Measurements from ENCODE around the gene EYA2.

The EYA2 gene

GRCh38 chr20:47217482-47218446, 323.1 kb downstream of the EYA2 start:
- POLR2A ChIA-PET = no interaction called here
- no peak for DNase-seq (ENCODE audit: extremely low spot score)
- no peak for TF ChIP-seq NFRKB (IDR thresholded peaks at IDR 0.05)
- no peak for TF ChIP-seq L3MBTL2 (conservative IDR thresholded peaks at IDR 0.05)
- TF ChIP-seq FOXK2 (IDR thresholded peaks at IDR 0.05) = no peak
- no peak for TF ChIP-seq BHLHE40 (IDR thresholded peaks at IDR 0.05; ENCODE audit: borderline replicate concordance)
- TF ChIP-seq PKNOX1 (IDR thresholded peaks at IDR 0.05) = no peak
- TF ChIP-seq FOXA1 (IDR thresholded peaks at IDR 0.05) = no peak
- TF ChIP-seq ARNT (IDR thresholded peaks at IDR 0.05) = no peak
- no peak for TF ChIP-seq SP1 (IDR thresholded peaks at IDR 0.05)
- CTCF ChIA-PET = interaction anchor here (0.6 to 2.0 kb wide), 2 partner anchors 12 to 290 kb away, joined by 3 to 5 read pairs; no protein-coding TSS in a partner anchor

- peak; percentile 71 for DNase-seq (ENCODE audit: extremely low spot score)
- ChIA-PET POLR2A (no interaction called here), CTCF (interaction anchor here (0.6 to 1.5 kb wide), 3 partner anchors 103 to 176 kb away, joined by 3 to 5 read pairs (median 4); no protein-coding TSS in a partner anchor)
- TF ChIP-seq L3MBTL2 (conservative IDR thresholded peaks at IDR 0.05) (no peak), PKNOX1 (IDR thresholded peaks at IDR 0.05) (no peak), ZNF384 (IDR thresholded peaks at IDR 0.05) (no peak), LEF1 (IDR thresholded peaks at IDR 0.05; ENCODE audit: borderline replicate concordance) (no peak), FOXM1 (IDR thresholded peaks at IDR 0.05; ENCODE audit: borderline replicate concordance) (no peak), NFRKB (IDR thresholded peaks at IDR 0.05) (no peak), HDGF (IDR thresholded peaks at IDR 0.05; ENCODE audit: borderline replicate concordance) (no peak), BHLHE40 (IDR thresholded peaks at IDR 0.05; ENCODE audit: borderline replicate concordance) (no peak), FOXK2 (IDR thresholded peaks at IDR 0.05) (no peak), SP1 (IDR thresholded peaks at IDR 0.05) (no peak), ARNT (IDR thresholded peaks at IDR 0.05) (no peak), ELF4 (IDR thresholded peaks at IDR 0.05) (no peak), TARDBP (IDR thresholded peaks at IDR 0.05) (no peak), CTBP1 (IDR thresholded peaks at IDR 0.05; ENCODE audit: borderline replicate concordance) (no peak)
Observed at GRCh38 chr20:47220161-47220582, 325.5 kb downstream of the EYA2 start.

GRCh38 chr20:47221036-47221625, 326.5 kb downstream of the EYA2 start:
- no peak for DNase-seq (ENCODE audit: extremely low spot score)
- CTCF ChIA-PET = interaction anchor here (0.6 to 1.5 kb wide), 2 partner anchors 117 to 163 kb away, joined by 3 to 5 read pairs; no protein-coding TSS in a partner anchor
- POLR2A ChIA-PET = no interaction called here
- TF ChIP-seq PKNOX1 (IDR thresholded peaks at IDR 0.05) = no peak
- TF ChIP-seq HDGF (IDR thresholded peaks at IDR 0.05; ENCODE audit: borderline replicate concordance) = no peak
- TF ChIP-seq TARDBP (IDR thresholded peaks at IDR 0.05) = no peak
- TF ChIP-seq BHLHE40 (IDR thresholded peaks at IDR 0.05; ENCODE audit: borderline replicate concordance) = no peak
- TF ChIP-seq LEF1 (IDR thresholded peaks at IDR 0.05; ENCODE audit: borderline replicate concordance) = no peak
- no peak for TF ChIP-seq ZNF384 (IDR thresholded peaks at IDR 0.05)
- TF ChIP-seq ELF4 (IDR thresholded peaks at IDR 0.05) = no peak
- TF ChIP-seq FOXM1 (IDR thresholded peaks at IDR 0.05; ENCODE audit: borderline replicate concordance) = no peak
- TF ChIP-seq SP1 (IDR thresholded peaks at IDR 0.05) = no peak
- no peak for TF ChIP-seq FOXK2 (IDR thresholded peaks at IDR 0.05)
- no peak for TF ChIP-seq NFRKB (IDR thresholded peaks at IDR 0.05)
- no peak for TF ChIP-seq FOXA1 (IDR thresholded peaks at IDR 0.05)
- TF ChIP-seq ARNT (IDR thresholded peaks at IDR 0.05) = no peak

- no peak for DNase-seq (ENCODE audit: extremely low spot score)
- ChIA-PET POLR2A (no interaction called here), CTCF (no interaction called here)
- TF ChIP-seq CTBP1 (IDR thresholded peaks at IDR 0.05; ENCODE audit: borderline replicate concordance) (no peak), FOXK2 (IDR thresholded peaks at IDR 0.05) (no peak), SUZ12 (IDR thresholded peaks at IDR 0.05) (no peak), ELF4 (IDR thresholded peaks at IDR 0.05) (no peak), FOXA1 (IDR thresholded peaks at IDR 0.05) (no peak), SP1 (IDR thresholded peaks at IDR 0.05) (no peak), HDGF (IDR thresholded peaks at IDR 0.05; ENCODE audit: borderline replicate concordance) (no peak), L3MBTL2 (conservative IDR thresholded peaks at IDR 0.05) (no peak), ARNT (IDR thresholded peaks at IDR 0.05) (no peak), BHLHE40 (IDR thresholded peaks at IDR 0.05; ENCODE audit: borderline replicate concordance) (no peak), TARDBP (IDR thresholded peaks at IDR 0.05) (no peak), FOXM1 (IDR thresholded peaks at IDR 0.05; ENCODE audit: borderline replicate concordance) (no peak), PKNOX1 (IDR thresholded peaks at IDR 0.05) (no peak), ZNF384 (IDR thresholded peaks at IDR 0.05) (no peak), LEF1 (IDR thresholded peaks at IDR 0.05; ENCODE audit: borderline replicate concordance) (no peak), NFRKB (IDR thresholded peaks at IDR 0.05) (no peak)
Observed at GRCh38 chr20:47222468-47223119, 328.0 kb downstream of the EYA2 start.

Measured in HEK293T (cell line).